HEK293 (cell line): ENCODE data around the gene SBF2.
A peak's percentile ranks its signal among the peaks of the same experiment; 100 is the strongest.

Experiments used
- GLI4 ChIP-seq: fragments of 450-650 bp; formaldehyde crosslinking; IDR thresholded peaks from 2 replicates; pipeline ENCODE4 v1.5.1; 2016; ENCODE audit warnings: missing biosample characterization, missing genetic modification characterization
- HOXA7 ChIP-seq: sonication (generic); formaldehyde crosslinking; IDR thresholded peaks from 2 replicates; pipeline ENCODE4 v1.8.1; 2022; ENCODE audit warnings: missing genetic modification reagents, borderline replicate concordance
- KLF17 ChIP-seq: fragments of 450-650 bp; formaldehyde crosslinking; IDR thresholded peaks from 2 replicates; pipeline ENCODE4 v1.5.1; 2016; ENCODE audit warnings: missing biosample characterization, missing genetic modification characterization
- KLF7 ChIP-seq: fragments of 450-650 bp; formaldehyde crosslinking; IDR thresholded peaks from 2 replicates; pipeline ENCODE4 v1.5.1; 2016; ENCODE audit warnings: missing biosample characterization, missing genetic modification characterization, borderline replicate concordance
- MEIS1 ChIP-seq: sonication (generic); formaldehyde crosslinking; IDR thresholded peaks from 2 replicates; pipeline ENCODE4 v1.8.1; 2022; ENCODE audit warnings: missing genetic modification reagents, mild to moderate bottlenecking, borderline replicate concordance
- OVOL3 ChIP-seq: fragments of 450-650 bp; formaldehyde crosslinking; IDR thresholded peaks from 2 replicates; pipeline ENCODE4 v1.5.1; 2016; ENCODE audit warnings: missing biosample characterization, missing genetic modification characterization
- RBAK ChIP-seq: fragments of 450-650 bp; formaldehyde crosslinking; IDR thresholded peaks from 2 replicates; pipeline ENCODE4 v1.5.1; 2016; ENCODE audit warnings: missing biosample characterization, missing genetic modification characterization
- SP7 ChIP-seq: fragments of 450-650 bp; formaldehyde crosslinking; IDR thresholded peaks from 2 replicates; pipeline ENCODE4 v1.5.1; 2016; ENCODE audit warnings: missing biosample characterization, missing genetic modification characterization
- WT1 ChIP-seq: fragments of 450-650 bp; formaldehyde crosslinking; IDR thresholded peaks from 2 replicates; pipeline ENCODE4 v1.5.1; 2016; ENCODE audit warnings: missing biosample characterization, missing genetic modification characterization
- YY1 ChIP-seq: fragments of 450-650 bp; formaldehyde crosslinking; IDR thresholded peaks from 2 replicates; pipeline ENCODE4 v1.5.1; 2018; ENCODE audit warnings: missing biosample characterization, missing genetic modification characterization
- ZBTB10 ChIP-seq: fragments of 450-650 bp; formaldehyde crosslinking; IDR thresholded peaks from 2 replicates; pipeline ENCODE4 v1.5.1; 2016; ENCODE audit warnings: missing biosample characterization, missing genetic modification characterization
- ZBTB17 ChIP-seq: fragments of 450-650 bp; formaldehyde crosslinking; IDR thresholded peaks from 2 replicates; pipeline ENCODE4 v1.5.1; 2016; ENCODE audit warnings: missing biosample characterization, missing genetic modification characterization
- ZBTB8A ChIP-seq: fragments of 450-650 bp; formaldehyde crosslinking; IDR thresholded peaks from 2 replicates; pipeline ENCODE4 v1.5.1; 2016; ENCODE audit warnings: missing biosample characterization, missing genetic modification characterization
- ZFP37 ChIP-seq: fragments of 450-650 bp; formaldehyde crosslinking; IDR thresholded peaks from 2 replicates; pipeline ENCODE4 v1.5.1; 2016; ENCODE audit warnings: missing biosample characterization, missing genetic modification characterization
- ZIC2 ChIP-seq: fragments of 450-650 bp; formaldehyde crosslinking; IDR thresholded peaks from 2 replicates; pipeline ENCODE4 v1.5.1; 2016; ENCODE audit warnings: missing biosample characterization, missing genetic modification characterization
- ZNF112 ChIP-seq: fragments of 450-650 bp; formaldehyde crosslinking; IDR thresholded peaks from 2 replicates; pipeline ENCODE4 v1.5.0; 2017; ENCODE audit warnings: missing biosample characterization, missing genetic modification characterization
- ZNF16 ChIP-seq: fragments of 450-650 bp; formaldehyde crosslinking; IDR thresholded peaks from 2 replicates; pipeline ENCODE4 v1.5.1; 2016; ENCODE audit warnings: low read depth, missing biosample characterization, missing genetic modification characterization
- ZNF175 ChIP-seq: fragments of 450-650 bp; formaldehyde crosslinking; IDR thresholded peaks from 2 replicates; pipeline ENCODE4 v1.5.1; 2016; ENCODE audit warnings: missing biosample characterization, missing genetic modification characterization
- ZNF19 ChIP-seq: fragments of 450-650 bp; formaldehyde crosslinking; IDR thresholded peaks from 2 replicates; pipeline ENCODE4; 2016; ENCODE audit warnings: missing biosample characterization, missing genetic modification characterization, low read depth
- ZNF221 ChIP-seq: fragments of 450-650 bp; formaldehyde crosslinking; IDR thresholded peaks from 2 replicates; pipeline ENCODE4 v1.5.1; 2017; ENCODE audit warnings: missing biosample characterization, missing genetic modification characterization, borderline replicate concordance
- ZNF292 ChIP-seq: fragments of 450-650 bp; formaldehyde crosslinking; IDR thresholded peaks from 2 replicates; pipeline ENCODE4 v1.5.1; 2016; ENCODE audit warnings: low read depth, missing biosample characterization, missing genetic modification characterization, borderline replicate concordance
- ZNF341 ChIP-seq: fragments of 450-650 bp; formaldehyde crosslinking; IDR thresholded peaks from 2 replicates; pipeline ENCODE4; 2016; ENCODE audit warnings: low read depth, missing biosample characterization, missing genetic modification characterization
- ZNF416 ChIP-seq: fragments of 450-650 bp; formaldehyde crosslinking; IDR thresholded peaks from 2 replicates; pipeline ENCODE4 v1.5.1; 2016; ENCODE audit warnings: missing biosample characterization, missing genetic modification characterization
- ZNF423 ChIP-seq: fragments of 450-650 bp; formaldehyde crosslinking; IDR thresholded peaks from 2 replicates; pipeline ENCODE4 v1.5.1; 2016; ENCODE audit warnings: missing biosample characterization, missing genetic modification characterization
- ZNF426 ChIP-seq: fragments of 450-650 bp; formaldehyde crosslinking; IDR thresholded peaks from 2 replicates; pipeline ENCODE4 v1.5.1; 2017; ENCODE audit warnings: missing biosample characterization, missing genetic modification characterization, mild to moderate bottlenecking, inconsistent platforms, moderate library complexity
- ZNF585B ChIP-seq: fragments of 450-650 bp; formaldehyde crosslinking; IDR thresholded peaks from 2 replicates; pipeline ENCODE4 v1.5.1; 2016; ENCODE audit warnings: missing biosample characterization, missing genetic modification characterization
- ZNF623 ChIP-seq: fragments of 450-650 bp; formaldehyde crosslinking; IDR thresholded peaks from 2 replicates; pipeline ENCODE4 v1.5.1; 2016; ENCODE audit warnings: missing biosample characterization, missing genetic modification characterization
- ZNF624 ChIP-seq: fragments of 450-650 bp; formaldehyde crosslinking; IDR thresholded peaks from 2 replicates; pipeline ENCODE4 v1.5.1; 2017; ENCODE audit warnings: missing biosample characterization, missing genetic modification characterization
- ZNF626 ChIP-seq: fragments of 450-650 bp; sonication (Bioruptor Pico); formaldehyde crosslinking; IDR thresholded peaks from 2 replicates; pipeline ENCODE4 v1.5.1; 2018; ENCODE audit warnings: missing biosample characterization, missing genetic modification characterization, inconsistent platforms
- ZNF658 ChIP-seq: fragments of 450-650 bp; formaldehyde crosslinking; IDR thresholded peaks from 2 replicates; pipeline ENCODE4; 2016; ENCODE audit warnings: missing biosample characterization, missing genetic modification characterization
- ZNF670 ChIP-seq: fragments of 450-650 bp; formaldehyde crosslinking; IDR thresholded peaks from 2 replicates; pipeline ENCODE4 v1.5.1; 2016; ENCODE audit warnings: missing biosample characterization, missing genetic modification characterization, low read depth
- ZNF701 ChIP-seq: fragments of 450-650 bp; formaldehyde crosslinking; IDR thresholded peaks from 2 replicates; pipeline ENCODE4 v1.5.1; 2016; ENCODE audit warnings: missing biosample characterization, missing genetic modification characterization
- ZNF76 ChIP-seq: fragments of 450-650 bp; formaldehyde crosslinking; IDR thresholded peaks from 2 replicates; pipeline ENCODE4; 2016; ENCODE audit warnings: low read depth, missing biosample characterization, missing genetic modification characterization, borderline replicate concordance
- ZSCAN30 ChIP-seq: fragments of 450-650 bp; IDR thresholded peaks from 2 replicates; pipeline ENCODE4 v1.5.1; 2018; ENCODE audit warnings: missing biosample characterization, mild to moderate bottlenecking, missing genetic modification characterization, moderate library complexity
- ZXDB ChIP-seq: fragments of 450-650 bp; formaldehyde crosslinking; IDR thresholded peaks from 2 replicates; pipeline ENCODE4 v1.5.1; 2016; ENCODE audit warnings: missing biosample characterization, missing genetic modification characterization
- TF ChIP-seq, protein P1 (sequence below): fragments of 450-650 bp; formaldehyde crosslinking; IDR thresholded peaks from 2 replicates; pipeline ENCODE4 v1.5.1; 2017; ENCODE audit warnings: missing biosample characterization, mild to moderate bottlenecking, missing genetic modification characterization, moderate library complexity
- TF ChIP-seq, protein P2 (sequence below): fragments of 450-650 bp; formaldehyde crosslinking; IDR thresholded peaks from 2 replicates; pipeline ENCODE4 v1.5.1; 2017; ENCODE audit warnings: missing biosample characterization, missing genetic modification characterization

Gene SBF2

DNA sequence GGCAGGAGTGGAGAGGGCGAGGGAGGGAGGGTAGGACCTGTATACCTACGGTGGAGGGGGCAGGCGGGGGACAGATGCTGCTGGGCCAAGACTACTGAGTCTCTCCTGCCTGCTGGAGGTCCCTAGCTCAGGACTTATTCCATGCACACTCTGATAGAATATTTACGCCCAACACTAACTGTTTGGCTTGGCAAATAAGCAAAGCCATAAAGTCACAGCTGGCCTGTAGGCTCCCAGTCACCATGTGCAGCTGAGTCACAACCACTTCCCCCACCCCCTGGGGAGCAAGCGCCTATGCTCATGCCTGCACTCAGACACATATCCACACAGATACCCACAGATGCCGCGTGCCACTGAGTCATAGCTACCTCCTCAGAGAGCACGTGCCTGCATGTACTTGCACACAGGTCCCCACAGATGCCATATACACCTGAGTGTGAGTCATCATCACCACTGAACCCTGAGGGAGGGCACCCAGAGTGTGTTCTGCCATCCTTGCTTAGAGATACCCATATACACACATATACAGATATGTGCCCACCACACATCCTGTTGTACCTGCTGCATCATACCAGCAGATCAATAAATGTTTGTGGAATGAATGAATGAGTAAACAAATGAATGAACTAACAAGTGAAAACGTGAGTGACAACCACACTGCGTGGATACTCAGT, 534.4 kb downstream of the SBF2 start (continued):
- TF ChIP-seq ZNF416 (tag by site-specific recombination) (no peak), ZNF701 (tag by site-specific recombination) (peak; percentile 3; the same call in 1 of the 2 replicates), YY1 (tag by site-specific recombination) (no peak), ZNF623 (tag by site-specific recombination) (peak; percentile 21; the same call in 1 of the 2 replicates), ZNF175 (tag by site-specific recombination) (no peak), ZNF423 (peak; percentile 79), ZNF292 (no peak), ZNF624 (no peak), MEIS1 (CRISPR knock-in tag) (no peak), ZNF658 (tag by site-specific recombination) (no peak), ZBTB17 (tag by site-specific recombination) (peak; percentile 86), GLI4 (tag by site-specific recombination) (no peak; the same call in 1 of the 2 replicates), WT1 (tag by site-specific recombination) (peak; percentile 88), ZNF426 (tag by site-specific recombination) (no peak), ZFP37 (tag by site-specific recombination) (peak; percentile 90), ZNF670 (tag by site-specific recombination) (no peak), ZNF19 (no peak), ZSCAN30 (no peak; the same call in 1 of the 2 replicates), ZBTB10 (peak; percentile 92), ZNF16 (tag by site-specific recombination) (no peak), HOXA7 (no peak), OVOL3 (tag by site-specific recombination) (0 out of 2 replicates have a peak, but pooled peaks have one; percentile 37), SP7 (tag by site-specific recombination) (peak; percentile 96), KLF17 (peak; percentile 99), RBAK (tag by site-specific recombination) (no peak; the same call in 1 of the 2 replicates), ZNF76 (tag by site-specific recombination) (peak; percentile 52; the same call in 1 of the 2 replicates), ZXDB (tag by site-specific recombination) (peak; percentile 76), ZBTB8A (tag by site-specific recombination) (peak; percentile 74), KLF7 (no peak), ZNF341 (tag by site-specific recombination) (no peak), ZNF585B (tag by site-specific recombination) (no peak), ZNF112 (no peak), ZIC2 (tag by site-specific recombination) (peak; percentile 97), ZNF626 (tag by site-specific recombination) (no peak), ZNF221 (tag by site-specific recombination) (no peak)
- TF ChIP-seq, protein P1, sequence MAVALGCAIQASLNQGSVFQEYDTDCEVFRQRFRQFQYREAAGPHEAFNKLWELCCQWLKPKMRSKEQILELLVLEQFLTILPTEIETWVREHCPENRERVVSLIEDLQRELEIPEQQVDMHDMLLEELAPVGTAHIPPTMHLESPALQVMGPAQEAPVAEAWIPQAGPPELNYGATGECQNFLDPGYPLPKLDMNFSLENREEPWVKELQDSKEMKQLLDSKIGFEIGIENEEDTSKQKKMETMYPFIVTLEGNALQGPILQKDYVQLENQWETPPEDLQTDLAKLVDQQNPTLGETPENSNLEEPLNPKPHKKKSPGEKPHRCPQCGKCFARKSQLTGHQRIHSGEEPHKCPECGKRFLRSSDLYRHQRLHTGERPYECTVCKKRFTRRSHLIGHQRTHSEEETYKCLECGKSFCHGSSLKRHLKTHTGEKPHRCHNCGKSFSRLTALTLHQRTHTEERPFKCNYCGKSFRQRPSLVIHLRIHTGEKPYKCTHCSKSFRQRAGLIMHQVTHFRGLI: peak; percentile 94
- TF ChIP-seq, protein P2, sequence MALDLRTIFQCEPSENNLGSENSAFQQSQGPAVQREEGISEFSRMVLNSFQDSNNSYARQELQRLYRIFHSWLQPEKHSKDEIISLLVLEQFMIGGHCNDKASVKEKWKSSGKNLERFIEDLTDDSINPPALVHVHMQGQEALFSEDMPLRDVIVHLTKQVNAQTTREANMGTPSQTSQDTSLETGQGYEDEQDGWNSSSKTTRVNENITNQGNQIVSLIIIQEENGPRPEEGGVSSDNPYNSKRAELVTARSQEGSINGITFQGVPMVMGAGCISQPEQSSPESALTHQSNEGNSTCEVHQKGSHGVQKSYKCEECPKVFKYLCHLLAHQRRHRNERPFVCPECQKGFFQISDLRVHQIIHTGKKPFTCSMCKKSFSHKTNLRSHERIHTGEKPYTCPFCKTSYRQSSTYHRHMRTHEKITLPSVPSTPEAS (tag by site-specific recombination): peak; percentile 80
